Heart left ventricle (tissue), 16 donors: ENCODE data around the gene ACBD3. TPM values are rescaled to one million over a fixed set of nuclear protein-coding genes. Genes with fewer than 3 reads are reported as not detected.

Experiments used
- ATAC-seq, 4 donors: fragments of 200-7000 bp; cut with Tn5 transposase; one replicate each; pipeline ENCODE4 v1.9.1; 2020 to 2022; ENCODE audit warnings: moderate library complexity in 4 of 4, mild to moderate bottlenecking in 3 of 4, moderate number of reproducible peaks in 1 of 4
- DNase-seq, 5 donors: peaks; one replicate each; pipeline ENCODE4 v3.0.0-alpha.2; 2020
- H3K27ac ChIP-seq, 12 donors: fragments of 200-600 bp; sonication (generic) in 4 of 12; one replicate each; pipeline versions ENCODE4 v1.5.0 to v1.8.0; 2016 to 2022; ENCODE audit warnings: mild to moderate bottlenecking in 2 of 12
- H3K27me3 ChIP-seq, 9 donors: fragments of 200-600 bp; sonication (generic) in 2 of 9; one replicate each; pipeline versions ENCODE4 v1.5.1 to v1.8.0; 2016 to 2022; ENCODE audit warnings: mild to moderate bottlenecking in 3 of 9
- H3K36me3 ChIP-seq, 9 donors: fragments of 200-600 bp; sonication (generic) in 2 of 9; one replicate each; pipeline versions ENCODE4 v1.5.0 to v1.8.0; 2018 to 2022; ENCODE audit warnings: mild to moderate bottlenecking in 2 of 9
- H3K4me1 ChIP-seq, 12 donors: fragments of 200-600 bp; sonication (generic) in 4 of 12; one replicate each; pipeline versions ENCODE4 v1.5.0 to v1.8.0; 2016 to 2022; ENCODE audit warnings: mild to moderate bottlenecking in 3 of 12
- H3K4me3 ChIP-seq, 12 donors: fragments of 200-600 bp; sonication (generic) in 4 of 12; one replicate each; pipeline versions ENCODE4 v1.5.0 to v1.8.0; 2017 to 2022; ENCODE audit warnings: mild to moderate bottlenecking in 9 of 12, moderate library complexity in 4 of 12
- H3K9me3 ChIP-seq, 12 donors: fragments of 200-600 bp; sonication (generic) in 4 of 12; one replicate each; pipeline versions ENCODE4 v1.5.0 to v1.8.0; 2016 to 2022; ENCODE audit warnings: mild to moderate bottlenecking in 1 of 12
- POLR2A ChIP-seq, 2 donors: fragments of 450-650 bp; IDR thresholded peaks; one replicate each; pipeline ENCODE4 v1.6.1; 2017; ENCODE audit warnings: antibody characterized with exemption in 2 of 2, mild to moderate bottlenecking in 2 of 2, moderate library complexity in 2 of 2
- WGBS, 4 donors: extraction: QIAGEN DNeasy Blood & Tissue Kit in 2 of 4; methylation state at CpG; one replicate each; pipeline versions ENCODE4 v1.1.5 to v1.1.7; 2013 to 2018; 5-methylcytosine and 5-hydroxymethylcytosine counted together
- intact Hi-C, 10 donors: fragments of 100-400 bp; cut with DNase I; formaldehyde crosslinking; loops; one replicate each; pipeline versions ENCODE4 v1.11.1 to v1.14.2; 2022
- polyA plus RNA-seq, 2 donors: library from polyadenylated mRNA; stranded (reverse); fragments of 200-250 nt; gene quantifications; one replicate each; pipeline ENCODE4 v1.2.3, GENCODE V29; 2013
- total RNA-seq, 9 donors: library from RNA; depleted of rRNA in 2 of 9; stranded (reverse); fragments of >200 nt in 2 of 9; fragmentation: NEBNext Ultra II Directional in 3 of 9; extraction: Animal tissue kit (Norgen Biotek cat#: 25700) in 3 of 9; gene quantifications; one replicate each; pipeline versions ENCODE4 v1.1.0 to v1.2.4, GENCODE V29; 2016 to 2023
- TF ChIP-seq, protein P1 (sequence below), 12 donors: fragments of 200-600 bp; sonication (generic) in 4 of 12; IDR thresholded peaks; one replicate each; pipeline versions ENCODE4 v1.5.0 to v1.8.0; 2018 to 2022; ENCODE audit warnings: antibody characterized with exemption in 12 of 12, mild to moderate bottlenecking in 5 of 12
- donor health status: ischemic (EF 13 %, LVEDD 7.1; RV severe dilation, severe dysfunction).
- donor health status: healthy with polysubstance abuse.
- donor health status: DM: no; HTN: yes; CAD: no.
- donor health status: DM: no; HTN: no; CAD: no.
- donor health status: ischemic (EF 25% LVEDD 6.9; RV normal size, moderate dysfunction).
- donor health status: ischemic (EF 25% LVEDD 5.7; RV mildly dilated, moderate dysfunction).
- donor health status: healthy.
- donor health status: DM: yes; HTN: yes; CAD: no.
- donor health status: ischemic (EF 35%, LVEDD 5.7; RV mildly dilated, moderate dysfunction).
- donor health status: nonischemic (EF 11% LVEDD 7.7; RV severe dilation, severe dysfunction).
- donor health status: DM: yes; HTN: yes; CAD: no.
- donor health status: PGD.
- donor health status: ischemic (EF 29% LVEDD 5.4; RV normal size, mild dysfunction).
- donor health status: nonischemic (EF 23%, LVEDD 6.1; RV moderate dilation, normal function).

The ACBD3 gene
- total and polyA plus RNA-seq, 11 donors: 9.3 to 39.1 (median 28.0) TPM

GRCh38 chr1:226181996-226182714, 4.4 kb downstream of the ACBD3 start:
- intact Hi-C loops: no loop called here
- WGBS, 4 donors: 57 to 76% (median 59%) methylated on average over 14 of the region's 14 CpGs
- Histone ChIP-seq H3K4me1 (peaks cover 5 to 64% (median 35%) of the 10 kb centered on the region in 12 donors), H3K27me3 (no peaks in the 10 kb centered on the region), H3K9me3 (no peaks in the 10 kb centered on the region), H3K27ac (peak overlapping the region in 8 of 12 donors; percentile 3 to 63 (median 28)), H3K36me3 (peaks cover 0 to 16% (median 0%) of the 10 kb centered on the region in 9 donors), H3K4me3 (peak overlapping the region in 2 of 12 donors; percentile 4 to 26)
- peak in 3 of 4 donors; percentile 23 to 51 (median 28) for ATAC-seq
- TF ChIP-seq, protein P1, sequence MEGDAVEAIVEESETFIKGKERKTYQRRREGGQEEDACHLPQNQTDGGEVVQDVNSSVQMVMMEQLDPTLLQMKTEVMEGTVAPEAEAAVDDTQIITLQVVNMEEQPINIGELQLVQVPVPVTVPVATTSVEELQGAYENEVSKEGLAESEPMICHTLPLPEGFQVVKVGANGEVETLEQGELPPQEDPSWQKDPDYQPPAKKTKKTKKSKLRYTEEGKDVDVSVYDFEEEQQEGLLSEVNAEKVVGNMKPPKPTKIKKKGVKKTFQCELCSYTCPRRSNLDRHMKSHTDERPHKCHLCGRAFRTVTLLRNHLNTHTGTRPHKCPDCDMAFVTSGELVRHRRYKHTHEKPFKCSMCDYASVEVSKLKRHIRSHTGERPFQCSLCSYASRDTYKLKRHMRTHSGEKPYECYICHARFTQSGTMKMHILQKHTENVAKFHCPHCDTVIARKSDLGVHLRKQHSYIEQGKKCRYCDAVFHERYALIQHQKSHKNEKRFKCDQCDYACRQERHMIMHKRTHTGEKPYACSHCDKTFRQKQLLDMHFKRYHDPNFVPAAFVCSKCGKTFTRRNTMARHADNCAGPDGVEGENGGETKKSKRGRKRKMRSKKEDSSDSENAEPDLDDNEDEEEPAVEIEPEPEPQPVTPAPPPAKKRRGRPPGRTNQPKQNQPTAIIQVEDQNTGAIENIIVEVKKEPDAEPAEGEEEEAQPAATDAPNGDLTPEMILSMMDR (IDR thresholded peaks at IDR 0.05): peak in 10 of 12 donors; percentile 16 to 56 (median 39)
- no peak for TF ChIP-seq POLR2A (IDR thresholded peaks at IDR 0.05)
- DNase-seq: peak in 4 of 5 donors; percentile 25 to 68 (median 46)

GRCh38 chr1:226176870-226177269, 9.7 kb downstream of the ACBD3 start:
- peaks cover 0 to 22% (median 4%) of the 10 kb centered on the region in 9 donors for H3K36me3 ChIP-seq
- peaks cover 0 to 38% (median 15%) of the 10 kb centered on the region in 12 donors for H3K4me1 ChIP-seq
- WGBS, 4 donors: 85 to 88% (median 88%) methylated on average over 8 of the region's 8 CpGs
- intact Hi-C loops: no loop called here
- ATAC-seq: no peak
- no peak overlapping the region for H3K4me3 ChIP-seq
- TF ChIP-seq, protein P1 (IDR thresholded peaks at IDR 0.05): no peak
- no peak for TF ChIP-seq POLR2A (IDR thresholded peaks at IDR 0.05)
- no peak for DNase-seq
- no peak overlapping the region for H3K27ac ChIP-seq
- no peaks in the 10 kb centered on the region for H3K27me3 ChIP-seq
- no peaks in the 10 kb centered on the region for H3K9me3 ChIP-seq

DNA sequence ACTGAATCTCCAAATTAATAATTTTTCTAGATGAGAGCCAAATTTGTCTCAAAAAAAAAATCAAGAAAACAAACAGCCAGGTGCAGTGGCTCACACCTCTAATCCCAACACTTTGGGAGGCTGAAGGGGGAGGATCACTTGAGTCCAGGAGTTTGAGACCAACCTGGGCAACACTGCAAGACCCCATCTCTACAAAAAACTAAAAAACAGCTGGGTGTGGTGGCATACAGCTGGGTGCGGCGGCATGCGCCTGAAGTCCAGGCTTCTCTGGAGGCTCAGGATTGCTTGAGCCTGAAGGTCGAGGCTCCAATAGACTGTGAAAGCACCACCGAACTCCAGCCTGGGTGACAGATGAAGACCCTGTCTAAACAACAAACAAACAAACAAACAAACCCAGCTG, 14.0 kb downstream of the ACBD3 start:
- peaks cover 0 to 11% (median 0%) of the 10 kb centered on the region in 9 donors for H3K36me3 ChIP-seq
- peaks cover 0 to 20% (median 7%) of the 10 kb centered on the region in 12 donors for H3K4me1 ChIP-seq
- no peak for ATAC-seq
- TF ChIP-seq, protein P1 (IDR thresholded peaks at IDR 0.05): no peak
- no peak for TF ChIP-seq POLR2A (IDR thresholded peaks at IDR 0.05)
- DNase-seq: no peak
- H3K27ac ChIP-seq: no peak overlapping the region
- no peak overlapping the region for H3K4me3 ChIP-seq
- H3K27me3 ChIP-seq: no peaks in the 10 kb centered on the region
- H3K9me3 ChIP-seq: no peaks in the 10 kb centered on the region
- intact Hi-C loops: no loop called here
- WGBS, 4 donors: 91 to 96% (median 94%) methylated on average over 5 of the region's 5 CpGs

DNA sequence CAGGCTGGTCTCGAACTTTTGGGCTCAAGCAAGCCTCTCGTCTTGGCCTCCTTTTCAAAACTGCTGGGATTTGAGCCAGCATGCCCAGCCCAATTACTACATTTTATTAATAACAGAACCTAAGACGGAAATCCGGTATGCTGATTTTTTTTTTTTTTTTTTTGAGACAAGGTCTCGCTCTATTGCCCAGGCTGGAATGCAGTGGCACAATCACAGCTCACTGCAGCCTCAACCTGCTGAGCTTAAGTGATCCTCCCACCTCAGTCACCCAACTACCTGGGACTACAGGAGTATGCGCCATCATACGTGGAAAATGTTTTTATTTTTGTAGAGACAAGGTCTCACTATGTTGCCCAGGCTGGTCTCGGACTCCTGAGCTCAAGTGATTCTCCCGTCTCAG, 20.2 kb downstream of the ACBD3 start:
- no peaks in the 10 kb centered on the region for H3K9me3 ChIP-seq
- DNase-seq: no peak
- TF ChIP-seq POLR2A (IDR thresholded peaks at IDR 0.05): no peak
- TF ChIP-seq, protein P1 (IDR thresholded peaks at IDR 0.05): no peak
- H3K27me3 ChIP-seq: no peaks in the 10 kb centered on the region
- intact Hi-C loops: no loop called here
- H3K36me3 ChIP-seq: peaks cover 0 to 51% (median 47%) of the 10 kb centered on the region in 9 donors
- H3K4me1 ChIP-seq: peaks cover 0 to 15% (median 2%) of the 10 kb centered on the region in 12 donors
- no peak overlapping the region for H3K4me3 ChIP-seq
- ATAC-seq: no peak
- no peak overlapping the region for H3K27ac ChIP-seq
- 83 to 88% (median 87%) methylated on average over 9 of the region's 9 CpGs for WGBS, 4 donors
